HG03196 (cell line): ENCODE data around the gene USP43.

Experiments
- ATAC-seq: cut with Tn5 transposase; IDR thresholded peaks from one replicate; pipeline ENCODE4 v1.9.1; 2021; ENCODE audit not compliant: unreplicated experiment

The USP43 gene

GRCh38 chr17:9705745-9706144 is 60.4 kb downstream of the USP43 start:
- ATAC-seq, result no peak

DNA sequence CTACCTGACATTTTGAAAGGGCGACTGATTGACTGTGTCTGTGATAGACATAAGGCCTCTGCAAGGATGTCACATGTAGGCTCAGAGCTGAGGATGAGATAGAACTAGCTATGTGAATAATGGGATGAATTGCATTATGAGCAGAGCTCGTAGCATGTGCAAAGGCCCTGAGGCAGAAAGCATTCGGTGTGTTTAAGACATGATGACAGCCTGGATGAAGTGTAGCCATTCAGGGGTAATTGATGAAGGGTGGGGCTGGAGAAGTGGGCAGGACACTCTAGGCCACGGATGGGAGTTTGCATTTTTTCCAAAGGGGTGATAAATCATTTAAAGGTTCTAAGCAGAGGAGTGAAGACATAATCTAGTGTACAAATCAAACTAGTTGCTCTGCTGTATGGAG is 62.6 kb downstream of the USP43 start:
- no peak for ATAC-seq

DNA sequence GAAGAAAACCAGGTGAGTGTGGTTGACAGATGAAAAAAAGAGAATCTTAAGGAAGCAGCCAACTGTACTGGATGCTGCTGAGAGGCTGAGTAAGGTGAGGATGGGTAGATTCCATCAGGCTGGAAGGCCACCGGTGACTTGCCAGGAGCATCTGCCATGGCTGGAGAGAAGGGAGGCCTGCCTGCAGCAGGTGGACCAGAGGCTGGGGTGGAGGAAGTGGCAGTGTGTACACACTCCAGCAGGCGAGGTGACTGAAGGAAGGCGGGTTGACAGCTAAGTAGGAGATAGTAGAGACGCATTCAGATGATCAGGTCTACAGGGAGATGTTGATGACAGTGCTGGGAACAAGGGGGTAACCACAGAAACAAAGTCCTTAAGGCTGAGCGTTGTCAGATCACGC is 69.5 kb downstream of the USP43 start:
- ATAC-seq, result no peak

DNA sequence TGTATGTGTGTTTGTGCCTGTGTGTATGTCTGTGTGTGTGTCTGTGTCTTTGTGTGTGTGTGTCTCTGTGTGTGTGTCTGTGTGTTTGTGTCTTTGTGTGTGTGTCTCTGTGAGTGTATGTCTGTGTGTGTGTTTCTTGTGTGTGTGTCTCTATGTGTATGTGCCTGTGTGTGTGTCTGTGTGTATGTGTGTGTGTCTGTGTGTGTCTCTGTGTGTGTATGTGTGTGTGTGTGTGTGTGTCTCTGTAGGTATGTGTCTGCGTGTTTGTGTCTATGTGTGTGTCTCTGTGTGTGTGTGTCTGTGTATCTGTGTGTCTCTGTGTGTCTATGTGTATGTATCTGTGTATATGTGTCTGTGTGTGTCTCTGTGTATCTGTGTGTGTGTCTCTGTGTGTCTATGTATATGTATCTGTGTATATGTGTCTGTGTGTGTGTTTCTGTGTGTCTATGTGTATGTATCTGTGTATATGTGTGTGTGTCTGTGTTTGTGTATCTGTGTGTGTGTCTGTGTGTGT is 70.2 kb downstream of the USP43 start:
- ATAC-seq, result no peak

DNA sequence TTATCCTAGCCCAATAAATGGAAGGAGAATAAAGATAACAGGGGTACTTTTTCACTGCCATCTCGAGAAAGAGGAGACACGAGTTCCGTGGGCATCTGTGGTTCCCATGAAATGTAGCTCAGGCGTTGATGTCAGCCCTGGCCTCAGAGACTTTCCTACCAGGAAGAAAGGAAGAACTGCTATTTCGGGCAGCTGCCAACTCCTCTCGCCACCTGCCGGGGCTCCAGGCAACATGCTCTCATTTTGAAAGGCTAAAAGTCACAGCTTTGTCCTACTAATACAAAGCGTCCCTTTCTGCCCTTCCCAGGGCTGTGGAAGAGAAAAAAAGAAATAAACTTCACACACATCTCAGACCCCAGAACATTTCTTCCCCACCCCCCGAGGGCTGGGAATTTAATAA is 80.3 kb downstream of the USP43 start:
- no peak for ATAC-seq

DNA sequence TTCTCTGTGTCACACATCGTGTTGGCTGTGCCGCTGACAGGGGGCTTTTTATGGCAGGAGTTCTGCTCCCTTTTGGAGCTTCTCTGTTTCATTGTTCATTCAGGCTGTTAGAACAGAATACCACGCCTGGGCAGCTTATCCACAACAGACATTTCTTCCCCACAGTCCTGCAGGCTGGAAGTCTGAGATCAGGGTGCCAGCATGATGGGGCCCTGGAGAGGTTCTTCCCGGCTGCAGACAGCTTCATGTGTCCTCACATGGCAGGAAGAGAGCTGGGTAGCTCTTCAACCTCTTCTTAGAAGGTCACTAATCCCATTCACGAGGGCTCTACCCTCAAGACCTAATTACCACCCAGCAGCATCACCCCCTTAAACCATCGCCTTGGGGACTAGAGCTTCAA is 81.0 kb downstream of the USP43 start:
- ATAC-seq, result no peak

DNA sequence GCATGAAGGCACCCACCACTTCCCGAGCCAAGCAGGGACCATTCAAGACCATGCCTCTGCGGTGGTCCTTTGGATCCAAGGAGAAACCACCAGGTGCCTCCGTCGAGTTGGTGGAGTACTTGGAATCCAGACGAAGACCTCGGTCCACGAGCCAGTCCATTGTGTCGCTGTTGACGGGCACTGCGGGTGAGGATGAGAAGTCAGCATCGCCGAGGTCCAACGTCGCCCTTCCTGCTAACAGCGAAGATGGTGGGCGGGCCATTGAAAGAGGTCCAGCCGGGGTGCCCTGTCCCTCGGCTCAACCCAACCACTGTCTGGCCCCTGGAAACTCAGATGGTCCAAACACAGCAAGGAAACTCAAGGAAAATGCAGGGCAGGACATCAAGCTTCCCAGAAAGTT is 82.7 kb downstream of the USP43 start:
- ATAC-seq, result no peak

DNA sequence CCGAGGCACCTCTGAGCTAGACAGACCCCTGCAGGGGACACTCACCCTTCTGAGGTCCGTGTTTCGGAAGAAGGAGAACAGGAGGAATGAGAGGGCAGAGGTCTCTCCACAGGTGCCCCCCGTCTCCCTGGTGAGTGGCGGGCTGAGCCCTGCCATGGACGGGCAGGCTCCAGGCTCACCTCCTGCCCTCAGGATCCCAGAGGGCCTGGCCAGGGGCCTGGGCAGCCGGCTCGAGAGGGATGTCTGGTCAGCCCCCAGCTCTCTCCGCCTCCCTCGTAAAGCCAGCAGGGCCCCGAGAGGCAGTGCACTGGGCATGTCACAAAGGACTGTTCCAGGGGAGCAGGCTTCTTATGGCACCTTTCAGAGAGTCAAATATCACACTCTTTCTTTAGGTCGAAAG is 83.2 kb downstream of the USP43 start:
- no peak for ATAC-seq

DNA sequence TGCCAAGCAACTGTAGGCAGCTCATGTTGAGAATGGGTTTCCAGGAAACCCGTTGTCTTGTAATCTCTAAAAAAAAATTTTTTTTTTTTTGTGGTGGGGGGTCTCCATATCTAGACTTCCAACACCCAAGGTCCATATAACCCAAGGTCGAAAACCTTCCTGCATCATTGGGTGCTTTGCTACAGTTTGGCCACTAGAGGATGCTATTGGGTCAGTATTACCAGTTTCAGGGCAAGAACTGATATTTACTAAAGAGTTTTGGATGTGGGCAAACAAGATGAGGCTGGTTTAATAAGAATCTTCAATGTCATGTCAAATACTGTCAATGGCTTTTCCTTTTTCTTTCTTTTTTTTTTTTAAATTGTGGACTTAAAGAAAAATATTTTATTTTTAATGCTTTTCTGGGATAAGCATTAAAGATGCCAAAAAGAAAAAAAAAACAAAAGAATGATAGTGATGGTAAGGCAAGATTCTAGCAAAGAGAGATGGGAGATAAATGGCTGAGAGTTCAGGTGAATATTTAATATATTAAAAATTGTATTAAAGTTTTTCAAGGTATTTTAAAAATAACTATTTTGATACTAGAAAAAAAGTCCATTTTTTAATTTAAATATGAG is 83.8 kb downstream of the USP43 start:
- no peak for ATAC-seq

GRCh38 chr17:9729735-9730420 is 84.6 kb downstream of the USP43 start:
- no peak for ATAC-seq

DNA sequence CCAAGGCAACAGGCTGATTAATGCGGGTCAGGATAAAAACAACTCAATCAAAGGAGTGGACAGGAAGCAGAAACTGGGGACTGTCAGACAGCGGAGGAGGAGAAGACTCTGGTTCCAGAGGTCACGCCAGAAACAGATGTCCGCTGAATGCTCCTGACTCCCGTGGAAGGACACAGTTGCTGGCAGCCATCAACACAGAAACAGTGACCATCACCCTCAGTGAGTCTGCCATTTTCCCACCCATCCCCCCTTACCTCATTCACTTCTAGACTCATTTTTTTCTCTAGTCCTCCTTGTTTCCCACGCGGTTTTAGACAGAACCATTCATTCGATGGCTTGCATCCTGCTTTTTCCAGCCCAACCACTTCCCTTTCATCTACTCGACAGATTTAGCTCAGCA is 105.2 kb downstream of the USP43 start:
- no peak for ATAC-seq

DNA sequence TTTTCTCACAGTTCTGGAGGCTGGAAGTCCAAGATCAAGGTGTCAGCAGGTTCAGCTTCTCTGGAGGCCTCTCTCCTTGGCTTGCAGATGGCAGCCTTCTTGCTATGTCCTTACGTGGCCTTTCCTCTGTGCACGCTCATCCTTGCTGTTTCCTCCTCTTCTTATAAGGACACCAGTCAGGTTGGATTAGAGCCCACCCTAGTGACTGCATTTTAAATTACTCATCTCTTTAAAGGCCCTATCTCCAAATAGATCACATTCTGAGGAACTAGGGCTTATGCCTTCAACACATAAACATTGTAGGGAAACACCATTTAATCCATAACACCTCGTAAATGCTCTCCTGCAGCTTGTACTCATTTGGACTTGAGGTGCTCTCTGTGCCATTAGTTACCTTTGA is 109.8 kb downstream of the USP43 start:
- no peak for ATAC-seq

GRCh38 chr17:9760266-9760665 is 114.9 kb downstream of the USP43 start:
- ATAC-seq, result no peak

- ATAC-seq, result no peak
These were observed 118.3 kb downstream of the USP43 start for GRCh38 chr17:9763643-9764042.

DNA sequence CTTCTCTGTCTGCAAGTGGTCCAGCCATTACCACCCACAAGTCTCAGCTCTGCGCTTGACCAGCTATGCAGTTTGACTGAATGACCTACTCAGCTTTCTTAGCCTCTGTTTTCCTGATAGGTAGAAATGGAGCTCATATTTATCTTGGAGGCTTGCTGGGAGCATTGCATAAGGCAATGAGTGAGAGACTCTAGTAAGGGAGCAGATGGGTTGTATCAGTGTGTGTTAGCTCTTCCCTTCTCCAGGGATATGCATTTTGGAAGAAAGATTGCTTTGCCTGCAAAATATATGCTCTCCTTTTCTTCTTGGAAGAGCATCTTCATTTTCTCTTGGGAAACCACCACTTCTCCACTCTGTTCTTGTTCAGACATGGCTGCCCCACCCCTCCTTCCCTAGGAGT is 120.0 kb downstream of the USP43 start:
- ATAC-seq, result no peak

DNA sequence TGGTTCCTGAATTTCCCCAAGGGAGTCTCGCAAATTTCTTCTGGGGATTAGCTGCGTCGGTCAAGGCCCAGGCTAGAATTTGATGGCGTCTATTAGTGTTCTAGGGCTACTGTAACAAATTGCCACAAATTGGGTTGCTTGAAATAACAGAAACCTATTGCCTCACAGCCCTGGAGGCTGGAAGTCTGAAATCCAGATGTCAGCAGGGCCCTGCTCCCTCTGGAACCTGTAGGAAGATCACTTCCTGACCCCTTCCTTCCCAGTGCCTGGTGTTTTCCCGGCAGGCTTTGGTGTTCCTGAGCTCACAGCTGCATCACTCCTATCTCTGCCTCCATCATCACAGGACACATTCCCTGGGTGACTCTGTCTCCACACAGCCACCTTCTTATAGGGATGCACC is 121.7 kb downstream of the USP43 start:
- ATAC-seq, result no peak

- ATAC-seq, result no peak
These were observed 122.2 kb downstream of the USP43 start for GRCh38 chr17:9767432-9767991.

DNA sequence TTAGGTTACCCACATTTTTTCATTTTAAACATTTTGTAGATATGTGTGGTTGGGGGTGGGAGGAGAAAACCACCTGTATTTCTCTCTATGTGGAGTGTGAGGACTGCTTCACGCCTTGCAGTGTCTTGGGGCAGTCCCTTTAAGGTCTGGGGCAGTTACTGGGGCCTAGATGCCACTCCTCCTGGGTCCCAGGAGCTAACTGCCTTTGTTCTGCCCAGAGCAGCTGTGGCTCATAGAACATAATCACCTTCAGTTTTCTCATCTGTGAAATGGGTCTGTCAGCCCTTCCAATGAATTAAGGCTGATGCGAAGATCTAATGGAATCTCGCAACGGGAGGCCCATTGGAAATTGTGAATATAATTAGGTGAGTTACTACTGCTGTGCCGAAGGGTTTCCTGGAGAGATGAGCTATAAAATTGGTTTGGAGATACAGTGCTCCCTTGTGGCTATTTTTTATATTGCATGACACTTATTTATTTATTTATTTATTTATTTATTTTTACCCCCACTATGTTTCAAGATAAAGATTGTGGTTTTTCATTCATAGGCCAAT is 123.1 kb downstream of the USP43 start:
- no peak for ATAC-seq

DNA sequence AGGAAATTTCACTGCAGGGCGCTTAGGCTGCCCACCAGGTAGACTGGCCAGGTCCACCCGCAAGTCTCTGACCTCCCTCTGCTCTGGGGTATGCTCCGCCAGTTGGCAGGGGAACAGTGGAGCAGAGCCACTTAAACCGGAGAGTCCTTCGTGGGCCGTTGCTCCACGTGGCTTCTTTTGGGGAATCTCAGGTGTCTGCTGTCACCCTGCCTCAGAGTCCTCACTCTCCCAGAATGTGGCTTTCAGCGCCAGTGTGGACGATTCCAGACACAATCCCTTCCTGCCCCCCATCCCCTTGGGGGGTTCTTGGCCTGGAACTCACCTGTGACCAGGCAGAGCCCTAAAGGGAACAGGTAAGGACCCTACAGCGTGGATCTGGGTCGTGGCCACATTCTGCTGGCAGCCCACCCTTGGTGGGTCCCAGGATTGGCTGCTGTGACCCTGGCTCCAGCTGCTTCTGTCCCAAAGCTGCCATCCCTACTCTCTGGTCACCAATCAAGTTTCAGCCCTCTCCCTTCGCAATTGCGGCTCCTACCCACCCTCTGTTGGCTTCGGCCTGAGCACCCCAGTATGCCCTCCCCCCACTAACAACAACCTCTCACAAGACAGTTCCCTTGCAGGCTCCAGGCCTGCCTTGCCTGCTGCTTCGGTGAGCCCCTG is 123.8 kb downstream of the USP43 start:
- no peak for ATAC-seq

DNA sequence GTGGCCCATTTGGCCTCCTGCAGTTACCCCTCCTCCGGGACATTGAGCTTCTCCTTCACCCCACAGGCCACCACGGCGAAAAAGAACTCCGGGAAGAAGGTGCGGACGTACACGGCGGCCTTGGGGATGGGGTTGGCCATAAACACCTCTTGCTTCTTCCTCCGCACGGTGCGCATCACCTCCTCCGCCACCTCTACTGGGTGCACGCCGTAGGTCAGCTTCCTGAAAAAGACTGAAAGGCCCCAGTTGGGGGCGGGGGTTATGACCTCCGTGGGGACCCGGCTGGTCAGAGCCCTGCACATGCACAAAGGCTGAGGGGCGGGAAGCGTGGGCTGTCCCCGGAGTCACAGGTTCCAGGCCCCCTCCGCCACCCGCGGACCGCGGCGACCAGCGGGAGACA is 126.1 kb downstream of the USP43 start:
- ATAC-seq, result no peak

- no peak for ATAC-seq
These were observed 127.3 kb downstream of the USP43 start for GRCh38 chr17:9772658-9773057.

- ATAC-seq, result no peak
These were observed 131.6 kb downstream of the USP43 start for GRCh38 chr17:9776911-9777310.
